Measurements from ENCODE around the gene ADPRH.
"Not testable (repeated sequence)": the region's sequence is repeated elsewhere in the genome, so short reads cannot be mapped to it uniquely, and the experiment has no call there.

Gene ADPRH

GRCh38 chr3:119579366-119580066, at the start of gene ADPRH:
ADPRH (plus strand) TSS chr3:119579492; CDS start chr3:119582170, 2,678 bp downstream.
- no peak for DNase-seq (ENCODE audit: low read depth)

DNA sequence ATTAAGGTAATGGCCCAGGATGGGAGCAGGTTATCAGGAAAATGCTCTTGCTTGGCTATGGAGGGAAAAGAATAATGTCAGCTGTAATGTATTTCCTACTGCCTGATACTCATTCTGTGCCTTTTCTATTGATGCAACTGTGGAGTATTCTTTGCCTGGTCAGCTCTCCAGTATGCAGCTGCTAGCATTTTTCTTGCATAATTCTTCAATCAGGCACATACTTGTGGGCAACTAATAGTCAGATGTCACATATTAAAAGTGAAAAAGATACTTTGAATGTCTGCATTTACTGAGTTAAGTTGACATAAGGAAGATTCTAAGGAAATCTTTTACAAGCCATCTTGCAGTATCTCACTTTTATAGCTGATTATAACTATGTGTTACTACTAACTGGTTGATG, 49.4 kb upstream of the ADPRH start:
- DNase-seq (ENCODE audit: low read depth) = no peak

DNA sequence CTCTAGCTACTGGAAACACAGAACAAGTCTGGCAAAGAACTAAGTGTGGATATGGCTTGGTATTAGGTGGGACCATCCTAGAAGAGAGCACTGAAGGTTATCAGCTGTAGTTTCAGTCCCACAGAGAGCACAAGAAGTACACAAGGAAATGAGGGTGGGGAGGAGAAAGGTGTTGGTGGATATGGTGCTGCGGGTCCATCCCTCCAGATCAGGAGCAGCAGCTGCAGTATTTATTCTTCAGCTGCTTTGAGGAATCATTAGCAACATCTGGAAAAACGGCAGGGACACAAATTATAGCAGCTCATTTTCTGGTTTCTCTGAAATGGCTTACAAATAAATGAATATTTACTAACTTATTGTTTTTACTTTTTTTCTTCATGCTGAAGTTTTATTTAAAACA, 48.8 kb upstream of the ADPRH start:
- DNase-seq (ENCODE audit: low read depth) = no peak

DNA sequence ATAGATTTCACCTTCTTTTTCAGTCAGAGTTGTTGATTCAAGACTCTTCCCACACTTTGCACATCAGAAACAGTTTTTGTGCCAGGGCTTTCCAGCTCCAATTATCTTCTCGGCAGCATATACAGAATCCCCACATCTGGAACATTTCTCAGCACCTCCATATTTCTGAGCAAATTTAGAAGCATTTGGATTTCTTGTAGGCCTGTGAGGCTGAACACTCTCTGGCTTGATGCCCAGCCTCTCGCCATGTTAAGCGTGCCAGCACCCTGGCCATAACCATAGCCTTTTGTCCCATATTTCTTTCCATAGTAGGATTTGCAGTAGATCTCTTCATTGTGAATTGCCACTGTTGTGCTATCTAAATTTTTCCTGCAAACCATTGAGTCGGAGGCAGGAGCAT, 48.1 kb upstream of the ADPRH start:
- DNase-seq (ENCODE audit: low read depth) = no peak

GRCh38 chr3:119534296-119534695, 45.0 kb upstream of the ADPRH start:
- no peak for DNase-seq (ENCODE audit: low read depth)

DNA sequence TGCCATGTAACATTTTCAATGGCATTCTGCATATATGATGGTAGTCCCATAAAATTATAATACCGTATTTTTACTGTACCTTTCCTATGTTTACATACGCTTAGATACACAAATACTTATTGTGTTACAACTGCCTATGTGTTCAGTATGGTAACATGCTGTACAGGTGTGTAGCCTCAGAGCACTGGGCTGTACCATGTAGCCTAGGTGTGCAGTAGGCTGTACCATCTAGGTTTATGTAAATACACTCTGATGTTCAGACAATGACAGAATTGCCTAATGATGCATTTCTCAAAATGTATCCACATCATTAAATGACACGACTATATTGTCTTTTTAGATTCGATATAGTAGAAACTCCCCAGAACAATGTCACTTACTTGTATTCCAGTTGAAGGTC, 42.5 kb upstream of the ADPRH start:
- DNase-seq (ENCODE audit: low read depth) = no peak

DNA sequence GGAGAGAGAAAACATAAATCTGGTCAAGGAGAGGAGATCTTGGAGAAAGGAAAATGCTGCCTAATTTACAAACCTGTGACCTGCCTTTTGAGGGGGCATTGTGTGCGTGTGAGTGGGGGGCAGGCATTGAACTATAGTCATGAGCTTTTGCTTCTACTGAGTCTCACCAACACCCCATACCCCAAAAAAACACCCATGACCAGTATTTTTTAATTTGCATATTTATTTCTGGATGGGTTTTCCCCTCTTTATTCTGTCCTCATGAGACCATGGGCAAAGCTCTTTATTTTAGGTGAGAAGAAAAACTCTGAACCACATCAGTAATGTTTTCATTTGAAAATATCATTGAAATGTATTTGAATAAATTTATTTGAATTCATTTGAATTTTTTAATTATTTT, 40.5 kb upstream of the ADPRH start:
- no peak for DNase-seq (ENCODE audit: low read depth)

DNA sequence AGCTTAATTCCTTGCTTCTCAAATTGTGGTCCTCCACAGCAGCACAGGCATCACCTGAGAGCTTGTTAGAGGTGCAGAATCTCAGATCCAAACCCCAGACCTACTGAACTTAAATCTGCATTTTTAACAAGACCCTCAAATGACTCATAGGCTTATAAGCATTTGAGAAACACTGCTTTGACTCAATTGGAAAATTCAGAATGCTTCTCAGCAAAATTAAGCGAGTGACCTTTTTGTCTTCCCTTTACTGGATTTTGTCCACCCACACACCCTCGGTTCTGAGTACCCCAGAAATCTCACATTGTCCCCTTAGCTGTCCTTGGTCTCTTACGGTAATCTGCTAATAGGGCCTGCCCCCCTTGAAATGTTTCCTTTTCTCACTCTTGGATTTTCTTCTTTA, 37.7 kb upstream of the ADPRH start:
- no peak for DNase-seq (ENCODE audit: low read depth)

DNA sequence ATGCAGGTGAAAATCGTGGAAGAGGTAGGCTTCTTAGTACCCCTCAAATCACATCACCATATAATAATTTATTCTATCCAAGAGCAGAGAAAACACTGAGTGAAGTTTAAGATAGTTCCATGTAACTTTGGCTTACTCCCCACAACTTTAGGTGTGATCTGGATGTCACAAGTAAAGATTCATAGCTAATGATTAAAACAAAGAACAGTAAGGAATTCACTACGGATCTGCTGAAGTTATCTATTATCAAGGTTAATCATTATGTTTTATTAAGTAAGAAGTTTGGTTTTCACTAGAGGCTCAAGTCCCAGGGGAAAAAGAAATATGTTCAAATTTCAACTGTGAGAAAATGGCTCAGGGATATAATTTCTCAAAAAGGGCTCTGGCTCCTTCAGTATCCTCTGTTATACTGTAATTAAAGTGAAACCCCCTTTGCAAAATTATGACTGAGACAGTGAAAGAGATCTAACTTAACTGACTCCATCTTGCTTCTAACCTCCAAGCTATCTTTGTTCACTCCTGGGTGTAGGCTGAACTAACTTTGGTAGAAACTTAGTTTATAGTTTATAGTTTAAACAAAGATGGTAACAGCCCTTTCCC, 37.0 kb upstream of the ADPRH start:
- no peak for DNase-seq (ENCODE audit: low read depth)

- DNase-seq (ENCODE audit: low read depth) = no peak
Measured at GRCh38 chr3:119543147-119543546, 36.1 kb upstream of the ADPRH start.

GRCh38 chr3:119547227-119547626, 32.1 kb upstream of the ADPRH start:
- no peak for DNase-seq (ENCODE audit: low read depth)

DNA sequence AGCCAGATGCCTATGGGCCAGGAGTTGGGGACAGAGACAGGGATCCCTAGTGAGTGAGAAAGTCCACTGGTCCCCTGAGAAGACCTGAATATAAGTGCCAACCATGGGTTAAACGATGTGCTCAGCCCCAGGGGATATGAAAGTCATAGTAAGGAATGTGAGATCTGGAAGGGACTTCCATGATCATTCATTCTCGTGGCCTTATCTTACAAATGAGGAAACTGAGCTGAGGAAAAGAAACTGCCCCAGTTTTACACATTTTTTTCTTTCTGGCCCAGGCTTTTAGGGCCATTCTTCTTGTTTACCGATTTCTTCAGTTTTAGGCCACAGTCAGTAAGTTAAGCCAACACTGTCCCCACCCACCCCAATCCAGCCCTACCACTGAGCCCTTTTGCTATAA, 31.0 kb upstream of the ADPRH start:
- DNase-seq (ENCODE audit: low read depth) = no peak

DNA sequence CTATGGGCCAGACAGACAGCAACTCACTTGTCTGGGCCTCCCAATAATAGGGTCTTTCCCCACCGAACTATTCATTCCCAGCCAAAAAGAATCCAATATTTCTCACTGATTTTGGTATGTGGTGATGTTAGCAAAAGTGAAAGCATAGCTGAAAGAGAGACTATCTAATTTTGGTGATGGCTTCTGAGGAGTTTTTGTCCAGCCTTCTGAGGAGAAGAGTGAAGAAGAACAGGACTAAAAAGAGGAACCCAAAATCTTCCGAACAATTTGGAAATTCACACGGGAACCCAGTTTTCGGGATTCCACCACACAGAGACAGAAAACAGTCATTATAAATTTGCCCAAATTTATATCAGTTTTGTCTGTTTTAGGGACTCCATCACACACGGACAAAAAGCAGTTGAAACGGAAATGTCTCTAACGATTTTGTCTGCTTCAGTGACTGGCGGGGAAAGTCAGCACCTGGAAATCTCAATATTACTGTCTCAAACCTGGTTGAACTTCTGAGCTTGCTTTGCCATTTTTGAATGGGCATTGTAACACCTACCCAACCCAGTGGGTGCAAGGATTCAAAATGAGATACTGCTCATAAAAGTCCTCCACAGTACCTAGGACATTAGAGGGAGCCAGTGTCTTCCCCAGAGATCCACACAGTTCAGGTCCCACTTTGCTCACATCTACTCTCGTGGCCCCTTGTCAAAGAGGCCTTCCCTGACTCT, 28.9 kb upstream of the ADPRH start:
- no peak for DNase-seq (ENCODE audit: low read depth)

GRCh38 chr3:119551598-119551997, 27.7 kb upstream of the ADPRH start:
- DNase-seq (ENCODE audit: low read depth) = no peak

DNA sequence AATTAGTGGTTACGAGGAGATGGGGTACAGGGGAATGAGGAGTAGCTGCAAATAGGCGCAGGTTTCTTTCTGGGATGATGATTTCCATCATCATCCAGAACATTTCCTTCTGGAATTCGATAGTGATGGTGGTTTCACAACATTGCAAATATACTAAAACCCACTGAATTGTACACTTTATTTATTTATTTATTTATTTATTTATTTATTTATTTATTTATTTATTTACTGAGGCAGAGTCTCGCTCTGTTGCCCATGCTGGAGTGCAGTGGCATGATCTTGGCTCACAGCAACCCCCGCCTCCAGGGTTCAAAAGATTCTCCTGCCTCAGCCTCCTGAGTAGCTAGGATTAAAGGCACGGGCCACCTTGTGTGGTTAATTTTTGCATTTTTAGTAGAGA, 26.4 kb upstream of the ADPRH start:
- not testable (repeated sequence) for DNase-seq (ENCODE audit: low read depth)

DNA sequence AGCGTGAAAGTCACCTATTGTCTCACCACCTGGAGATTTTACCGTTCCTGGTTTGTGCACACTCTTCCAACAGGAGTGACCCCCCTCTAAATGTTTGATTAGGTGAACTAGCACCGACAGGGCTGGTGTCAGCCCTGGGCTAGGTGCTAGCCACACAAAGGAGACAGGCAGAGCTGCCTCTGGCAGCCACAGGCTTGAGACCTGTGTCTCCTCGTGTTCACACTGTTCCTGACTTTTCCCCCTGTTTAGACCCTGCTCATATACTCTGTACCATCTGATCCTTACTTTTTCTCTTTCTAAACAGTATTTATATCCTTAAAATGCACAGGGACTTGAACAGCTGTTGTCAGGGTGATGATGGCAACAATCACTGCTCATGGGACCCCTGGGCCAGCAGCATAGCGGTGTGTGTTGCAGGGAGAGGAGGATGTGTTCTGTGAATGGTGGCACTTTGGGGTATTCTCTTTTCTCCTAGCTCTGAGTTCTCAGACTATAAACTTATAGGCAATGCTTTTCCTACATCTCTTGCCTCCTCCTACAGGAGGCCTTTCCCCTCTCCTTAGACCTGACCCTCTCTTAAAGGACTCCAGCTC, 25.4 kb upstream of the ADPRH start:
- DNase-seq (ENCODE audit: low read depth) = no peak

DNA sequence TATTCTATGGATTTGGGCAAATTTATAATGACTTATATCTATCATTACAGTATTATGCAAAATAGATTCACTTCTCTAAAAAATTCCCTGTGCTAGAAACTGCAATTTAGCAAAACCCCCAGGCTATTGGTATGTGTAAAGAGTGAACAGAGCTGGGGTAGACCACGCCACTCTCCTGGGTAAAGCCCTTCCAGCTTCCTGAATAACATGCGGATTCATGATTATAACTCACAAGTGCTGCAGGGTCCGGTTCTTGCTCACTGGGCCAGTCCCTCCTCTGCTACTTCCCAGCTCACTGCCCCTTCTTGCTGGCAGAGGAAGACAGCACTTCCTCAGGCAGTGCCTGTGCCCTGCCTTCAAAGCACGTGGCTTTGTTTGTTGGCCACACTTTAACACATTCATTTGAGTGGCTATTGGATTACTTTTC, 24.0 kb upstream of the ADPRH start:
- DNase-seq (ENCODE audit: low read depth) = no peak

- no peak for DNase-seq (ENCODE audit: low read depth)
Measured at GRCh38 chr3:119555929-119556328, 23.4 kb upstream of the ADPRH start.

- no peak for DNase-seq (ENCODE audit: low read depth)
Measured at GRCh38 chr3:119557192-119557876, 22.0 kb upstream of the ADPRH start.

GRCh38 chr3:119557877-119558269, 21.4 kb upstream of the ADPRH start:
- DNase-seq (ENCODE audit: low read depth) = no peak

DNA sequence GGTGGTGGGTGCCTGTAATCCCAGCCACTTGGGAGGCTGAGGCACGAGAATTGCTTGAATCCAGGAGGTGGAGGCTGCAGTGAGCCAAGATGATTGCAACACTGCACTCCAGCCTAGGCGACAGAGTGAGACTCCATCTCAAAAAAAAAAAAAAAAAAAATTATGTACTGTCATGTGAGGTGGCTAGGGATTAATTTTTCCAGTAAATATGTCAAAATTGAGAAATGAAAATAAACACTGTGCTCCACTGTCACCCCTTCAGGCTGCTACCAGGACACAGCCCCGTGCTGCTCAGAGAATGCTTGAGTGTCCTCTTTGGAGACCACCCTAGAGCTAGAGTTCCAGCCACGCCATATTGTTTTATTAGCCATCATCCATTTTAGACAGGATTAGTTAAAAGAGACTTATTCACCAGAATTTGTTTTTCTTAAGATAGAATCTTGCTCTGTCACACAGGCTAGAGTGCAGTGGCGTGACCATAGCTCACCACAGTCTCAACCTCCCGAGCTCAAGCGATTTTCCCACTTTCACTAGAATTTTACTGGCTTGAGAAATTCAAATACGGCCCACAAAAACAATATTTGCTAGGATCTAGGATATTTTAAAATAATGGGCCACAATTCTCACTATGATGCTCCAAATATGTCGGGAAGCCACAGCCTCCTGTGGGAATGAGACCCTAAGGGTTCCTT, 20.5 kb upstream of the ADPRH start:
- no peak for DNase-seq (ENCODE audit: low read depth)

GRCh38 chr3:119559441-119559963, 19.8 kb upstream of the ADPRH start, which contains the start of gene CD80:
CD80 (minus strand) TSS chr3:119559614; CDS start chr3:119557728, 1,886 bp downstream.
- DNase-seq (ENCODE audit: low read depth) = no peak

Data from HS-5 (cell line).